Right renal pelvis (tissue), 4 donors: ENCODE results near the gene GPC6. TPM values are rescaled to one million over a fixed set of nuclear protein-coding genes. Genes with fewer than 3 reads are reported as not detected.
"Not testable (repeated sequence)": the region's sequence is repeated elsewhere in the genome, so short reads cannot be mapped to it uniquely, and the experiment has no call there.

ENCODE experiments used
- DNase-seq, 4 donors: peaks; one replicate each; pipeline ENCODE4 v3.0.0-alpha.2; 2013; ENCODE audit warnings: low read depth in 4 of 4, low spot score in 3 of 4, missing footprints in 1 of 4
- polyA plus RNA-seq, 4 donors: library from polyadenylated mRNA; unstranded; fragments of 120-200 nt; gene quantifications; one replicate each; pipeline ENCODE4 v1.2.1, GENCODE V29; 2013; ENCODE audit not compliant: insufficient read length in 4 of 4

GPC6 gene
- 10 to 100 TPM; 64.7 to 74.0 (median 65.9) TPM for polyA plus RNA-seq

- peak; percentile 67 to 89 (median 84) for DNase-seq
Observed at GRCh38 chr13:93226623-93227279, at the start of gene GPC6. Gene GPC6, plus strand, starts transcription at chr13:93226807.

- no peak for DNase-seq
Observed at GRCh38 chr13:93180356-93180969, 46.1 kb upstream of the GPC6 start.

- DNase-seq, result no peak
Observed at GRCh38 chr13:93182406-93182805, 44.2 kb upstream of the GPC6 start.

GRCh38 chr13:93183302-93183701 is 43.3 kb upstream of the GPC6 start:
- no peak for DNase-seq

- DNase-seq, result no peak
Observed at GRCh38 chr13:93190006-93190405, 36.6 kb upstream of the GPC6 start.

- DNase-seq, result no peak
Observed at GRCh38 chr13:93193682-93194081, 32.9 kb upstream of the GPC6 start.

GRCh38 chr13:93199856-93200255 is 26.8 kb upstream of the GPC6 start:
- no peak for DNase-seq

- DNase-seq, result no peak
Observed at GRCh38 chr13:93200626-93201025, 26.0 kb upstream of the GPC6 start.

GRCh38 chr13:93201992-93202558 is 24.5 kb upstream of the GPC6 start:
- DNase-seq, result no peak

GRCh38 chr13:93206778-93207392 is 19.7 kb upstream of the GPC6 start:
- DNase-seq, result not testable (repeated sequence)

GRCh38 chr13:93216122-93216521 is 10.5 kb upstream of the GPC6 start:
- no peak for DNase-seq

GRCh38 chr13:93217721-93218261 is 8.8 kb upstream of the GPC6 start:
- DNase-seq, result no peak

GRCh38 chr13:93218583-93218982 is 8.0 kb upstream of the GPC6 start:
- no peak for DNase-seq

GRCh38 chr13:93220073-93220472 is 6.5 kb upstream of the GPC6 start:
- no peak for DNase-seq

GRCh38 chr13:93222976-93223375 is 3.6 kb upstream of the GPC6 start:
- no peak for DNase-seq

- no peak for DNase-seq
Observed at GRCh38 chr13:93224535-93224934, 2.1 kb upstream of the GPC6 start.

- no peak for DNase-seq
Observed at GRCh38 chr13:93225610-93226009, 997 bp upstream of the GPC6 start.

GRCh38 chr13:93226065-93226622 is 463 bp upstream of the GPC6 start:
- no peak for DNase-seq

- DNase-seq, result peak in 1 of 4 donors; percentile 72
Observed at GRCh38 chr13:93227280-93227877, 772 bp downstream of the GPC6 start.

GRCh38 chr13:93227878-93228642 is 1.5 kb downstream of the GPC6 start:
- DNase-seq, result peak in 3 of 4 donors; percentile 73 to 83 (median 79)
